Fibroblast of the conjunctiva (primary cell): ENCODE results near the gene USF2.
"Not testable (repeated sequence)": the region's sequence is repeated elsewhere in the genome, so short reads cannot be mapped to it uniquely, and the experiment has no call there.

Source experiments
- DNase-seq: peaks from one replicate; pipeline ENCODE4 v3.0.0-alpha.2; 2010; ENCODE audit warnings: low read depth

The USF2 gene, protein sequence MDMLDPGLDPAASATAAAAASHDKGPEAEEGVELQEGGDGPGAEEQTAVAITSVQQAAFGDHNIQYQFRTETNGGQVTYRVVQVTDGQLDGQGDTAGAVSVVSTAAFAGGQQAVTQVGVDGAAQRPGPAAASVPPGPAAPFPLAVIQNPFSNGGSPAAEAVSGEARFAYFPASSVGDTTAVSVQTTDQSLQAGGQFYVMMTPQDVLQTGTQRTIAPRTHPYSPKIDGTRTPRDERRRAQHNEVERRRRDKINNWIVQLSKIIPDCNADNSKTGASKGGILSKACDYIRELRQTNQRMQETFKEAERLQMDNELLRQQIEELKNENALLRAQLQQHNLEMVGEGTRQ

DNA sequence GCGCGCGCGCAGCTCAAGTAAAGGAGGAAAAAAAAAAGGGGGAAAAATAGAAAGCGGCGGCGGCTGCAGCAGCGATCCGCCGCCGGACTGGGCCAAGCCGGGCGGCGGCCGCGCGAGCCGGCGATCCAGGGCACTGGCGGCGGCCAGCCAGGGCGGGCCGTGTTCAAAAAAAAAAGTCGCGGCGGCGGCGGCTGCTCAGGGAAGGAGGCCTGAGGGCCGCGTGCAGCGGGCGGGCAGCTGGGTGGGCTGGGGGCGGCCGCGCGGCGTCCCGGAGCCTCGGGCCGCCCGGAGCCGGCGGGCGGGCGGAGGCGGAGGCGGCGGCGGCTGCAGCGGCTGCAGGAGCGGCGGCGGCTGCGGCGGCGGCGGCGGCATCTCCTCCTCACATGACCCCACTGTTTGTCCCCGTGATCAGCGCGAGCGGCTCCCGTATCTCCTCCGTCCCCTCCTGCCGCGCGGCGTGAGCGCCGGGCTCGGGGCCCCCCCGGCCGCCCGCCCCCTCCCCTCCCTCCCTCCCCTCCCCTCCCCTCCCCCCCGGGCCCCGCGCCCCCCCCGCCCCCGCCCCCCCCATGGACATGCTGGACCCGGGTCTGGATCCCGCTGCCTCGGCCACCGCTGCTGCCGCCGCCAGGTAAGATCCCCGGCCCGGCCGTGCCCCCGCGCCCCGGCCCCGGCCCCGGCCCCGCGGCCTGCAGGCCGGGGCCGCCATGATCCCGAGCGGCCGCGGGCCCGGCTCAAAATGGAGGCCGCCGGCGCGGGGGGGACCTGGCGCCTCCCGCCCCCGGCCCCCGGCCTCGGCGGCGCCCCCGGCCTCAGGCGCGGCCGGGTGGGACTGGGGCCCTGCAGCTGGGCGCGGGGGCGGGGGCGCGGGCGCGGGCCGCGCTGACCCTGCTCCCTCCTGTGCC, at the start of gene USF2:
Gene USF2 (plus strand): TSS at position 427 of the 902 bp plus-strand sequence. CDS start 140 bp downstream, at position 567.
- DNase-seq: peak; percentile 35

GRCh38 chr19:35219008-35219407, 49.8 kb upstream of the USF2 start:
- no peak for DNase-seq

GRCh38 chr19:35220315-35220921, 48.3 kb upstream of the USF2 start:
- no peak for DNase-seq

- DNase-seq: not testable (repeated sequence)
Observed at GRCh38 chr19:35220973-35221590, 47.7 kb upstream of the USF2 start.

DNA sequence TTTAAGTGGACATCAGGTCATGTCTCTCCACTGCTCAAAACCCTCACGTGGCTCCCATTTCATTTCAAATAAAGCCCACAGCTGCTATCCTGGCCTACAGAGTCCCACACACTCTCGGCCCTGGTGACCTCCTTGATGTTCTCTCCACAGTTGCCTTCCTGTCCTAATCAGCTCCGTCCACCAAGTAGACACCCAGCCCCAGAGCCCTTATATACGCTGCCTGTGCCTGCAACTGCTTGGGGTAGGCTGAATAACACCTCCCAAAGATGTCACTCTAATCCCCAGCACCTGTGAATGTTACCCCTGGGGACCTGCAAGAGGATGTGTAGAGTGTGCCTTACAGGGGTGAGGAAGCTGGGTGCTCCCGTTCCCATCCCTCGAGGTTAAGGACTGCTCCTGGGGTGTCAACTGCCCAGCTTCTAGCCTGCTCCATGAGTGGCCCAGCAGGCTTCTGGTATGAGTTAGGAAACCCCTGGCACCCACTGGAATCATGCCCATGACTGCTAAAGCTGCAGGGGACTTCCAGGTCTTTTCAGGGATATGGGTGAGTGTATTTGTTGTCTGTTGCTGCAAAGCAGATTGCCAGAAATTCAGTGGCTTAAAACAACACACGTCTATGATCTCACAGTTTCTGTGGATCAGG, 46.3 kb upstream of the USF2 start:
- DNase-seq: no peak

GRCh38 chr19:35223084-35223790, 45.5 kb upstream of the USF2 start:
- DNase-seq: no peak

GRCh38 chr19:35223862-35224505, 44.8 kb upstream of the USF2 start:
- DNase-seq: peak; percentile 17

- DNase-seq: no peak
Observed at GRCh38 chr19:35224681-35225571, 43.8 kb upstream of the USF2 start.

- no peak for DNase-seq
Observed at GRCh38 chr19:35225951-35226350, 42.8 kb upstream of the USF2 start.

DNA sequence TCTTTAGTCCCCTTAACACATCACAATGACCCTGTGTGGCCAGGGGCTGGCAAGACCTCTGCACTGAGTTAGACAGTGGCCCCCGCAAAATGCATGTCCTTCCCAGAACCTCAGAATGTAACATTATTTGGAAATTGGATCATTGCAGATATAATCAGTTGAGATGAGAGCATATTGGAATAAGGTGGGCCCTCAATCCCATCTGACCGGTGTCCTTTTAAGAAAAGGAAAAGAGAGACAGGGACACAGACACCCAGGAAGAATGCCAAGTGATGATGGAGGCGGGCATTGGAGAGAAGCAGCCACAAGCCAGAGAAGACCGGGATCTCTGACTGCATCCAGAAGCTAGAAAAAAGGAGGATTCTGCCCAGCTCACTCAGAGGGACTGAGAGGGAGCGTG, 42.0 kb upstream of the USF2 start:
- no peak for DNase-seq

- DNase-seq: no peak
Observed at GRCh38 chr19:35228177-35228930, 40.4 kb upstream of the USF2 start, which contains the start of gene FAM187B. Gene FAM187B (minus strand): TSS chr19:35228739. CDS start chr19:35228680, 59 bp downstream.

DNA sequence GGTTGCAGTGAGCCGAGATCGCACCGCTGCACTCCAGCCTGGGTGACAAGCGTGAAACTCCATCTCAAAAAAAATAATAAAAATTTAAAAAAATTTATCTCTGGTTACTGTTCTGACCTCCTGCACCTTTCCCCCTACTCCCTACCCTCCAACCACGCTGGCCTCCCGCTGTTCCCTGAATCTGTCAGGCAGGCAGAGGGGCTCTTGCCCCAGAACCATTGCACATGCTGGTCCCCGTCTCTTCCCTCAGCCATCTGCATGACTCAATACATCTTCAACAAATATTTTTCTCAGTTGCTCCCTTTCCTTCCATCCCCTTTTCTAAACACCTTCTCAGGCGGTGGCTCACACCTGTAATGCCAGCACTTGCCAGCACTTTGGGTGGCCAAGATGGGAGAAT, 39.2 kb upstream of the USF2 start:
- no peak for DNase-seq

GRCh38 chr19:35231956-35232645, 36.7 kb upstream of the USF2 start:
- no peak for DNase-seq

GRCh38 chr19:35232912-35233311, 35.9 kb upstream of the USF2 start:
- no peak for DNase-seq

DNA sequence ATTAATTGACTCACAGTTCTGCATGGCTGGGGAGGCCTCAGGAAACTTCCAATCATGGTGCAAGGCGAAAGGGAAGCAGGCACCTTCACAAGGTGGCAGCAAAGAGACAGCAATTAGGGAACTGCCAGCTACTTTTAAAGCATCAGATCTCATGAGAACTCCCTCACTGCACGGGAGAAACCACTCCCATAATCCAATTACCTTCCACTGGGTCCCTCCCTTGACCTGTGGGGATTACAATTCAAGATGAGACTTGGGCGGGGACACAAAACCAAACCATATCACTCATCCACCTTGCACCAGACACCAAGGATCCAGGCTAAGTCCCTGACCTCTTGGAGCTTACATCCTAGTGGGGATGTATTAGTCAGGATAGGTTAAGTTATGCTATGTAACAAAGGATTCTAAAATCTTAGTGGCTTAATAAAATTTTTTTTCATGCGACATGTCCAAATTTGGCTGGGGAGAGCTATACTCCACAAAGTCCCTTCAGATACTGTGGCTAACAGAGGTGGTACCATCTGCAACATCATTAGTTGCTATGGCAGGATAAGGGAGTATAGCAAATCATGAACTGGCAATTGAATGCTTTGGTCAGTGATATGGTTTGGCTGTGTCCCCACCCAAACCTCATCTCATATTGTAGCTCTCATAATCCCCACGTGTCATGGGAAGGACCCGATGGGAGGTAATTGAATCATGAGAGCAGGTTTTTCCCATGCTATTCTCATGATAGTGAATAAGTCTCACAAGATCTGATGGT, 31.9 kb upstream of the USF2 start:
- DNase-seq: no peak

GRCh38 chr19:35239597-35239996, 29.2 kb upstream of the USF2 start:
- DNase-seq: not testable (repeated sequence)

DNA sequence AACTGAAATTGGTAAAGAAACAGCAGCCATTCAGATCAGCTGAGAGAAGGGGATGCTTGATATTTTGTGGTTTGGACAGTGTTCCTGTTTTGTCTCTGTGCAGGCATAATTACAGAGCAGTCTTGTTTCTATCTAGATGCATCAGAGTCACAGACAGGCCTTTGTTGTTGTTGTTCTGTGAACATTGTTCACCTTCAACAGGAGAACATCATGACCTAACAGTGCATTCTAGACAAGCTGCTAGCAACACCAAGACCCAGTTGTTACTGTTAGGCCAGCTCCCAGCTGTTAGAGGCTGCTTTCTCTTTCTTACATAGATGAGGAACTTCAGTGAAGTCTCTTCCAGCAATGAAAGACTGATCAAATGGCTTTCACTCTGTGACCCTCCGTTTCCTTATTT, 28.4 kb upstream of the USF2 start:
- DNase-seq: no peak
